ENCODE measurements around the gene PNMA6F. TPM values are rescaled to one million over a fixed set of nuclear protein-coding genes. Genes with fewer than 3 reads are reported as not detected.
A peak's percentile ranks its signal among the peaks of the same experiment; 100 is the strongest.

Gene PNMA6F
- total RNA-seq, 1 donor from 2014 or later: not detected

DNA sequence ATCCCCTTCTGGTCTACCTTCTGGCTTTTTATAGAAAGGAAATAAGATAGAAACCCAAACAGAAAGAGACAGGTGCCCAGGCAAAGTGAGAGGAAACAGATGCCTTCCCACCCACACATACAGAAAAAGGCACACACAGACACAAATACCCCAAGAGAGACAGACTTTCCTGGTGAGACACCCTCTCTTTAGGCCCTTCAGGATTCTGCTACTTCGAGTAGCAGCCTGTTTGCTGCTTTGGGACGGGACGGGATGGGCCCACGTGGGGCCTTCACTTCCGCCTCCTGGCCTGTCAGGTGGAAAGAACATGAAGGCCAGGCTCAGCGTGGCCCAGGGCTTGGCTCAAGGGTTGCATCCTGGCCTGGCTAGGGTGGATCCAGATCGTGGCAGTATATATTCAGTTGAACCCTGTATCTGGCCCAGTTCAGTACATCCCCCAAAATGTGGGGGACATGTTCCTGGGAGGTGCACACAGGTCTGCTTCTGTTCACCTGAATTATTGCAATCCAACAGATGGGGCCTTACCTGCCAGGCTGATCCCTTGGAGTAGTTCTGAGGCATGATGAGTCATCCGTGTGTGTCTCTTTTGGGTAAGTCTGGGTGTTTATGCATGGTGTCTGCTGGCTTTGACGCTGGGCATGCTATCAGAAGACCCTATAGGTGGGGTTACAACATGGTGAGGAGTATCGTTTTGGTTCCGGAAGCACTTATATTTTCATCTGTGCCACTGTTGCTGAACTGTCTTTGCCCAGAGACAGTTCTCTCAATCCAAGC lies 14.7 kb upstream of the PNMA6F start:
- Mint-ChIP-seq H3K36me3 (ENCODE audit: low read depth) (peaks cover 6% of the 10 kb centered on the region), H3K4me3 (ENCODE audit: unreplicated experiment) (no peak overlapping the region), H3K27me3 (ENCODE audit: low read depth) (no peaks in the 10 kb centered on the region), H3K4me1 (ENCODE audit: low read depth) (peaks cover 18% of the 10 kb centered on the region), H3K9me3 (ENCODE audit: low read depth) (peaks cover 14% of the 10 kb centered on the region), H3K27ac (ENCODE audit: unreplicated experiment) (no peak overlapping the region)
- TF ChIP-seq, protein P1, sequence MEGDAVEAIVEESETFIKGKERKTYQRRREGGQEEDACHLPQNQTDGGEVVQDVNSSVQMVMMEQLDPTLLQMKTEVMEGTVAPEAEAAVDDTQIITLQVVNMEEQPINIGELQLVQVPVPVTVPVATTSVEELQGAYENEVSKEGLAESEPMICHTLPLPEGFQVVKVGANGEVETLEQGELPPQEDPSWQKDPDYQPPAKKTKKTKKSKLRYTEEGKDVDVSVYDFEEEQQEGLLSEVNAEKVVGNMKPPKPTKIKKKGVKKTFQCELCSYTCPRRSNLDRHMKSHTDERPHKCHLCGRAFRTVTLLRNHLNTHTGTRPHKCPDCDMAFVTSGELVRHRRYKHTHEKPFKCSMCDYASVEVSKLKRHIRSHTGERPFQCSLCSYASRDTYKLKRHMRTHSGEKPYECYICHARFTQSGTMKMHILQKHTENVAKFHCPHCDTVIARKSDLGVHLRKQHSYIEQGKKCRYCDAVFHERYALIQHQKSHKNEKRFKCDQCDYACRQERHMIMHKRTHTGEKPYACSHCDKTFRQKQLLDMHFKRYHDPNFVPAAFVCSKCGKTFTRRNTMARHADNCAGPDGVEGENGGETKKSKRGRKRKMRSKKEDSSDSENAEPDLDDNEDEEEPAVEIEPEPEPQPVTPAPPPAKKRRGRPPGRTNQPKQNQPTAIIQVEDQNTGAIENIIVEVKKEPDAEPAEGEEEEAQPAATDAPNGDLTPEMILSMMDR (IDR thresholded peaks at IDR 0.05): no peak
- no peak for DNase-seq (ENCODE audit: low spot score)

DNA sequence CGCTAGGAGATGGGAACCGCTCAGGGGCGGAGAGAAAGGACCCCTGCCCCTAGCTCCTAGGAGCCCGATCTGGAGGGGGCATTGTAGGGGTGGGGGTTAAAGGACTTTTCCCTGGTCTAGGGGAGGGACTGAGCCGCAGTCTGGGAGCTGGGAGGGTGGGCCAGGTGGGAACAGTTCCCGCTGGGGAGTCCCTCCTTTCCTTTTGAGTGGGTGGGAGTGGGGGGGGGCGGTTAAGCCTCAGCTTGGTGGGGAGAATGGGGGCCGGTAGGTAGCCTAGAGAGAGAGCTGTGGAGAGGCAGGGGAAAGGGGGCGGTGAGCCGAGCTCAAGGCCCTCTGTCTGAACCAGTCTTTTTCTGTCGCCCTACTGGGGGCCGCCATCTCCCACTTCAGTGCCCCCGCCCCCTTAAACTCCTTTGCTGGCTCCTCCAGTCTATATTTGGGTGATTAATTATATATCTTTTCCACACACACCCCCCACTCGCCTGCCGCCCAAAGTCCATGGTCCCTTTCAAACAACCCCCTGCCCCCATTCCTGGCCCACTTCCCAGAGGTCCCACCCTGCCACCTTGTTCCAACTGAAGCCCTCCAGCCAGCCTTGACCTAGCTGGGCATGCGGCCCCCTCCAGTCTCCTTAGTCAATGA lies 13.2 kb upstream of the PNMA6F start:
- no peaks in the 10 kb centered on the region for H3K36me3 Mint-ChIP-seq (ENCODE audit: low read depth)
- TF ChIP-seq, protein P1 (IDR thresholded peaks at IDR 0.05): no peak
- DNase-seq (ENCODE audit: low spot score): peak; percentile 52

DNA sequence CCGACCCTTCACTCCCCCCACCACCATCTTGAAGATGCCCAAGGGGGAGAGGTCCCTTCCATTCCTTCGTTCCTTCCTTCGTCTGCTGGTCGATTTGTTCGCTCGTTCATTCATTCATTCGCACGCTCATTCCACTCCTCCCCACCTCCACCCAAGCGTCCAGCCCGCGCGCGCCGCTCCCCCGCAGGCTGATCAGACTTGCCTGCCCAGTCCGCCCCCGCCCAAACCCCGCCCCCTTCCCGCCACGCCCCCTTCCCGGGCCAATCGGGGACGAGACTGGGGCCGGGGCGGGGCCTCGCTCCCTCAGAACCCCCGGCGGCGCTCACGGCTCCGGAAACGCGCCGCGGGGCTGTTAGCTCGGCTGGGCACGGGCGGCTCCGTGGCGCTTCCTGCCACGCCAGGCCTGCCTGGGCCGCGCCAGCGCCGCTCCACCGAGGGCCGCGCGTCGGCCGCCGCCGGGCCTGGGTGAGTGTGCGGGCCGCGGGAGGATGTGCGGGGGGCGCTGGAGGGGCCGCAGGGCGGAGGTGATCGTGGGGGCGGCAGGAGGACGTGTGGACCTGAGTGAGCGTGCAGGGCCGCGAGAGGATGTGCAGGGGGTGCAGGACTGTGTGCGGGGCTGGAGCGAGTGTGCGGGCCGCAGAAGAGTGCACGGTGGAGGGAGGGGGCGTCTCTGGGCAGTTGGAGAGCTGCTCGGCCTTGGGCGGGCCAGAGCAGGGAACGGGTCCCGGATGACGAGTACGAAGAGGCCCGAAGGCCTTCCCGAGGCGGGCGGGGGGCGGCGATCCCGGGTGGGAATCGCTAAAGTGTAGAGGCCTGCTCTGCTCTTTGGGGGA lies 12.5 kb upstream of the PNMA6F start, which contains the start of gene ZNF275:
Gene ZNF275 (plus strand): TSS at position 333 of the 833 bp plus-strand sequence. CDS start 2,527 bp downstream, outside the sequence.
- TF ChIP-seq, protein P1 (IDR thresholded peaks at IDR 0.05): no peak
- DNase-seq (ENCODE audit: low spot score): peak; percentile 82
- peak within 1 kb of the TSS; percentile 78 for H3K4me3 Mint-ChIP-seq (ENCODE audit: unreplicated experiment)
- H3K36me3 Mint-ChIP-seq (ENCODE audit: low read depth): no peaks in the 10 kb centered on the region
- peaks cover 8% of the 10 kb centered on the region for H3K9me3 Mint-ChIP-seq (ENCODE audit: low read depth)
- peak within 1 kb of the TSS; percentile 85 for H3K27ac Mint-ChIP-seq (ENCODE audit: unreplicated experiment)
- H3K27me3 Mint-ChIP-seq (ENCODE audit: low read depth): no peaks in the 10 kb centered on the region
- peaks cover 18% of the 10 kb centered on the region for H3K4me1 Mint-ChIP-seq (ENCODE audit: low read depth)

More for the DNA sequence above, 13.2 kb upstream of the PNMA6F start:
- peak overlapping the region; percentile 85 for H3K27ac Mint-ChIP-seq (ENCODE audit: unreplicated experiment)
- H3K27me3 Mint-ChIP-seq (ENCODE audit: low read depth): no peaks in the 10 kb centered on the region
- H3K4me1 Mint-ChIP-seq (ENCODE audit: low read depth): peaks cover 18% of the 10 kb centered on the region
- H3K4me3 Mint-ChIP-seq (ENCODE audit: unreplicated experiment): peak overlapping the region; percentile 78
- H3K9me3 Mint-ChIP-seq (ENCODE audit: low read depth): peaks cover 5% of the 10 kb centered on the region

DNA sequence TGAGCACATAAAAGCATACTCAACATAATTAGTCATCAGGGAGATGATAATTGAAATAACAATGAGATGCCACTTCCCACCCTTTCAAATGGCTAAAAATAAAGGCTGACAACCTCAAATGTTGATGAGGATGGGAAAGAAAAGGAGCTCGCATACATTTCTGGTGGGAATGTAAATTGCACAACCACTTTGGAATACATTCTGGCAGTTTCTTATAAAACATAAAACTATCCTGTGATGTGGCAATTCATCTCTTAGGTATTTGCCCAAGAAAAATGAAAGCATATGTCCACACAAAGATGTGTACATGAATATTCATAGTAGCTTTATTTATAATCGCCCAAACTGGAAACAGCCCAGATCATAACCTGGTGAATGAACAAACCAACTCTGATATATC lies 11.7 kb upstream of the PNMA6F start:
- no peaks in the 10 kb centered on the region for H3K36me3 Mint-ChIP-seq (ENCODE audit: low read depth)
- H3K27ac Mint-ChIP-seq (ENCODE audit: unreplicated experiment): no peak overlapping the region
- H3K4me3 Mint-ChIP-seq (ENCODE audit: unreplicated experiment): peak overlapping the region; percentile 75
- H3K9me3 Mint-ChIP-seq (ENCODE audit: low read depth): peaks cover 11% of the 10 kb centered on the region
- peaks cover 2% of the 10 kb centered on the region for H3K27me3 Mint-ChIP-seq (ENCODE audit: low read depth)
- TF ChIP-seq, protein P1 (IDR thresholded peaks at IDR 0.05): no peak
- DNase-seq (ENCODE audit: low spot score): no peak
- peaks cover 18% of the 10 kb centered on the region for H3K4me1 Mint-ChIP-seq (ENCODE audit: low read depth)

DNA sequence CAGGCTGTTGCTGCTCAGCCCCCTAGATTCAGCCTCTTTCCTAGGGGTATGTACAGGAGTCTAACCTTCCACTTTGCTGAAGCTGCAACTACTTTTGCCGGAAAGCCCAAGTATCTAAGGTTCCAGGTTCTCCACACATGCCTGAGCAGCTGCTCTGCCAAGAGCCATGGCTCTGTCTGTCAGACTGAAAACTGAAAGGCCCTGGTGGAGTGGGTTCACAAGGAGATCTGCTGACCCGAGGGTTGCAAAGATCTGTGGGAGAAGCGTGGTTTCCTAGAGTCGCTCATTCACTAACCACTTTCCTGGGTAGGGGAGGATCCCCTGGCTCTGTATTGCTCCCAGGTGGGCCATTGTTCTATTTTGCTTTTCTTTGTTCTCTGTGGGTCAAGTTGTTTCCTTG lies 6.0 kb upstream of the PNMA6F start:
- Mint-ChIP-seq H3K4me3 (ENCODE audit: unreplicated experiment) (no peak overlapping the region), H3K4me1 (ENCODE audit: low read depth) (no peaks in the 10 kb centered on the region), H3K27ac (ENCODE audit: unreplicated experiment) (no peak overlapping the region), H3K9me3 (ENCODE audit: low read depth) (peaks cover 45% of the 10 kb centered on the region), H3K36me3 (ENCODE audit: low read depth) (no peaks in the 10 kb centered on the region), H3K27me3 (ENCODE audit: low read depth) (peaks cover 15% of the 10 kb centered on the region)
- DNase-seq (ENCODE audit: low spot score): no peak
- TF ChIP-seq, protein P1 (IDR thresholded peaks at IDR 0.05): no peak
